Measurements from ENCODE around the gene TMIGD2.
A peak's percentile ranks its signal among the peaks of the same experiment; 100 is the strongest.
"Not testable (repeated sequence)": the region's sequence is repeated elsewhere in the genome, so short reads cannot be mapped to it uniquely, and the experiment has no call there.

TMIGD2 gene

DNA sequence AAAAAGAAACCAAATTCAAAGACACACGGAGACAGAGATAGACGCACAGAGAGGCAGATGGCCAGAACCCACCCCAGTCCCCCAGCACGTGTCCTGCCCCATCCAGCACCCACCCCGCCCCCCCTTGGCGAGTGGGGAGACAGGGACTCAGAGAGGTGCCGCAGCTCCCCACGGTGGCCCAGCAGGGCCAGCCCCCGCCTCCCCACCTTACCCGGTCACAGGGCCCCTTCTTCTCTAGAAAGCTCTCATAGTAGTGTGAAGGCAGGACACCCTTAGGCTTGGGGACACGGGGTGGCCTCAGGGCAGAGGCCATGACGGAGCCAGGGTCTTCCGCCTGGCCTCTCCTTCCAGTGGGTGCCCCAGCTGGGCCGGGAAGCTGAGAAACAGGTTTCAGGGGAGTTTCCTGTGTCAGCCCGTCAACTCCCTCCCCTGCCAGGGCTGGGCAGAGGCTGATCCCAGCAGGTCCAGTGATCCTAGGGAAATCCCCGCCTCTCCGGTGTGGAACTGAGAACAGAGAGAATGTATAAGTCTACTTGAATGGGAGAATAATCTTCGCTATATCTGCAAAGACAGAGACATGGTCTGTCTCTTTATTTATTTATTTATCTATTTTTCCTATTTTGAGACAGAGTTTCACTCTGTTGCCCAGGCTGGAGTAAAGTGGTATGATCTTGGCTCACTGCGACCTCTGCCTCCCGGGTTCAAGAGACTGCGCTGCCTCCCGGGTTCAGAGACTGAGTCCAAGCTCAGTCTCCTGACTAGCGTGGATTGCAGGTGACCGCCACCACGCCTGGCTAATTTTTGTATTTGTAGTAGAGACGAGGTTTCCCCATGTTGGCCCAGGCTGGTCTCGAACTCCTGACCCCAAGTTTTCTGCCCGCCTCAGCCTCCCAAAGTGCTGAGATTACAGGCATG, 36.5 kb upstream of the TMIGD2 start, which contains the start of gene STAP2:
TSS of gene STAP2 (minus strand) at position 387 of the 915 bp plus-strand sequence. CDS start at position 313, 74 bp downstream.
- Histone ChIP-seq H3K27ac (ENCODE audit: low read length) (no peak within 1 kb of the TSS), H3K36me3 (ENCODE audit: control insufficient read depth in 2 of 2, insufficient read depth in 2 of 2, low read length in 2 of 2) (no peaks in the 10 kb centered on the region), H3K9ac (ENCODE audit: low read length in 2 of 2) (peak within 1 kb of the TSS; percentile 61 to 66), H3K27me3 (ENCODE audit: control insufficient read depth in 1 of 2, insufficient read depth in 2 of 2, low read length in 2 of 2) (no peaks in the 10 kb centered on the region), H3K9me3 (ENCODE audit: control insufficient read depth in 2 of 2, low read length in 2 of 2) (no peaks in the 10 kb centered on the region), H3K4me3 (ENCODE audit: low read length in 2 of 2) (peak within 1 kb of the TSS; percentile 72 to 73), H3K4me1 (ENCODE audit: control insufficient read depth, insufficient read depth, low read length) (peaks cover 18% of the 10 kb centered on the region)

DNA sequence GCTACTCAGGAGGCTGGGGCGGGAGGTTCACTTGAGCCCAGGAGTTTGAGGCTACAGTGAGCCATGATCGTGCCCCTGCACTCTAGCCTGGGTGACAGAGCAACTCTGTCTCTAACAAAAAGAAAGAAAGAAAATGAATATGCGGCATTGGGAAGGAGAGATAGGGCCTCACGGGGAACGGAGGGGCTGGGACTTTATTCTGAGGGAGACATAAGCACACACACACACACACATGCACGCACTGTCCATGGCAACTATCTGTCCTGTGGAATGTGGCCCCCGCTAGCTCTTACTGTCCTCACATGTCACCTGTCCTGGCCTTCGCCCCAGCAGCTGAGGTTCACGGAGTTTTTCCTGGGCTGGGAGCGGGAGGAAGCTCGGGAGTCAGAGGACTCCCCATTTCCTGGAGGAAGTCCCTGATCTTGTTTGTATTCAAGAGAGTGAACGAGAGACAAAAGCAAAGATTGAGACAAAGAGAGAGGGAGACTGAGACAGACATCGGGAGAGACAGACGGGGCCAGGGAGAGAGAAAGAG, 35.8 kb upstream of the TMIGD2 start:
- Histone ChIP-seq H3K27ac (ENCODE audit: low read length) (no peak overlapping the region), H3K9me3 (ENCODE audit: control insufficient read depth in 2 of 2, low read length in 2 of 2) (no peaks in the 10 kb centered on the region), H3K36me3 (ENCODE audit: control insufficient read depth in 2 of 2, insufficient read depth in 2 of 2, low read length in 2 of 2) (no peaks in the 10 kb centered on the region), H3K4me3 (ENCODE audit: low read length in 2 of 2) (peak overlapping the region; percentile 72 to 73), H3K9ac (ENCODE audit: low read length in 2 of 2) (peak overlapping the region; percentile 61 to 66), H3K27me3 (ENCODE audit: control insufficient read depth in 1 of 2, insufficient read depth in 2 of 2, low read length in 2 of 2) (no peaks in the 10 kb centered on the region), H3K4me1 (ENCODE audit: control insufficient read depth, insufficient read depth, low read length) (peaks cover 15% of the 10 kb centered on the region)

DNA sequence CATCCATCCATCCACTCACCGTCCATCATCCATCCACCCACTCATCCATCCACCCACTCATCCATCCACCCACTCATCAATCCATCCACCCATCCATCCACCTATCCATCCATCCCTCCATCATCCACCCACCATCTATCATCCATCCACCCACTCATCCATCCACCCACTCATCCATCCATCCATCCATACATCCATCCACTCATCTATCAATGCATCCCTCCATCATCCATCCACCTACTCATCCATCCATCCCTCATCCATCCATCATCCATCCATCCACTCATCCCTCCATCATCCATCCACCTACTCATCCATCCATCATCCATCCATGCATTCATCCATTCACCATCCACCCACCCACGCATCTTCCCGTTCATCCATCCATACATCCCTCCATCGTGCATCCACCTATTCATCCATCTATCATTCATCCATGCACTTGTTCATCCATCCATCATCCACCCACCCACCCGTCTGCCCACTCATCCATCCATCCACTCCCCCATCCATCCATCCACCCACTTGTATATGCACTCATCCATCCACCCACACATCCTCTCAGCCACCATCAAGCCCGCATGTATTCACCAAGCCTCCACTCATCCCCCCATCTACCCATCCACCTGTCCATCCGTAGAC, 32.9 kb upstream of the TMIGD2 start:
- no peak overlapping the region for H3K4me3 ChIP-seq (ENCODE audit: low read length in 2 of 2)
- no peaks in the 10 kb centered on the region for H3K9me3 ChIP-seq (ENCODE audit: control insufficient read depth in 2 of 2, low read length in 2 of 2)
- H3K27ac ChIP-seq (ENCODE audit: low read length), result no peak overlapping the region
- H3K27me3 ChIP-seq (ENCODE audit: control insufficient read depth in 1 of 2, insufficient read depth in 2 of 2, low read length in 2 of 2), result no peaks in the 10 kb centered on the region
- H3K4me1 ChIP-seq (ENCODE audit: control insufficient read depth, insufficient read depth, low read length), result peaks cover 7% of the 10 kb centered on the region
- H3K9ac ChIP-seq (ENCODE audit: low read length in 2 of 2), result no peak overlapping the region
- H3K36me3 ChIP-seq (ENCODE audit: control insufficient read depth in 2 of 2, insufficient read depth in 2 of 2, low read length in 2 of 2), result no peaks in the 10 kb centered on the region

DNA sequence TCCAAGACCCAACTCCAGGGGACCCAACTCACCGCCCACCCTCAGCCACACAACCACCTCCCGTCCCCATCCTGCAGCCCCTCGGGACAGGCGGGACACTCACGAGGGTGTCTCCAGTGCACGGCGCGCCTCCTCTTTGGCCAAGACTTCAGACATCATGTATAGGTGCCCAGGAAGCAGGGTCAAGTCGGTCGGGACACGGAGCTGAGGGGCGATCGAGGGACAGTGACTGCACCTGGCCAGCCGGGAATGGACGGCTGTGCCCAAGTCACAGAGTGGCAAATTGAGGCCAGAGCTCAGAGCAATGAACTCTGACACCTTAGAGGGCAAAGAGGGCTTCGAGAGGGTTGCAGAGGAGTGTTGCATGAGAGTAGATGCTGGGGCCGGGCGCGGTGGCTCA, 27.7 kb upstream of the TMIGD2 start:
- Histone ChIP-seq H3K27me3 (ENCODE audit: control insufficient read depth in 1 of 2, insufficient read depth in 2 of 2, low read length in 2 of 2) (peaks cover 0 to 15% of the 10 kb centered on the region in 2 donors), H3K4me3 (ENCODE audit: low read length in 2 of 2) (no peak overlapping the region), H3K9me3 (ENCODE audit: control insufficient read depth in 2 of 2, low read length in 2 of 2) (no peaks in the 10 kb centered on the region)

DNA sequence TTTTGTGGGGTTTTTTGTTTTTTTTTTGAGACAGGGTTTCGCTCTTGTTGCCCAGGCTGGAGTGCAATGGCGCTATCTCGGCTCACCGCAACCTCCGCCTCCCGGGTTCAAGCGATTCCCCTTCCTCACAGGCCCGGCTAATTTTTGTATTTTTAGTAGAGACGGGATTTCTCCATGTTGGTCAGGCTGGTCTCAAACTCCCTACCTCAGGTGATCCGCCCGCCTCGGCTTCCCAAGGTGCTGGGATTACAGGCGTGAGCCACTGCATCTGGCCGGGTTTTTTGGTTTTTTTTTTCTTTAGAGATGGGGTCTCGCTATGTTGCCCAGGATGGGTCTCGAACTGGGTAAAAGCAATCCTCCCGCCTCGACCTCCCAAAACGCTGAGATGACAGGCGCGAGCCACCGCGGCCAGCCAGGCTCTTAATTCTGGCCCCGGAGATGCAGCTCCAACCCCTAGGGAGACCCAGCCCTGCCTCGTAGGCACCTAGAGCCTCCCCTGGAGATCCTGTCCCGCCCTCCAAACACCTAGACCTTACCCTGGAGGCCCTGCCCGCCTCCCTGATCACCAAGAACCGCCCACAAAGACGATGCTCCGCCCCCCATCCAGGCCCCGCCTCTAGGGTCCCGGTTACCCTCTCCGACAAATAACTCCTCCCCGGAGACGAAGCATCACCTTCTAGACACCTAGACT, 26.9 kb upstream of the TMIGD2 start:
- H3K9me3 ChIP-seq (ENCODE audit: control insufficient read depth in 2 of 2, low read length in 2 of 2); H3K36me3 ChIP-seq (ENCODE audit: control insufficient read depth in 2 of 2, insufficient read depth in 2 of 2, low read length in 2 of 2); H3K27ac ChIP-seq (ENCODE audit: low read length): not testable (repeated sequence)
- H3K4me3 ChIP-seq (ENCODE audit: low read length in 2 of 2), result peak overlapping the region; percentile 53 to 64
- peaks cover 0 to 15% of the 10 kb centered on the region in 2 donors for H3K27me3 ChIP-seq (ENCODE audit: control insufficient read depth in 1 of 2, insufficient read depth in 2 of 2, low read length in 2 of 2)
- H3K9ac ChIP-seq (ENCODE audit: low read length in 2 of 2), result peak overlapping the region in 1 of 2 donors; percentile 33
- H3K4me1 ChIP-seq (ENCODE audit: control insufficient read depth, insufficient read depth, low read length), result peaks cover 12% of the 10 kb centered on the region

More for the DNA sequence above, 27.7 kb upstream of the TMIGD2 start:
- Histone ChIP-seq H3K36me3 (ENCODE audit: control insufficient read depth in 2 of 2, insufficient read depth in 2 of 2, low read length in 2 of 2) (no peaks in the 10 kb centered on the region), H3K27ac (ENCODE audit: low read length) (no peak overlapping the region), H3K9ac (ENCODE audit: low read length in 2 of 2) (no peak overlapping the region), H3K4me1 (ENCODE audit: control insufficient read depth, insufficient read depth, low read length) (peaks cover 12% of the 10 kb centered on the region)

DNA sequence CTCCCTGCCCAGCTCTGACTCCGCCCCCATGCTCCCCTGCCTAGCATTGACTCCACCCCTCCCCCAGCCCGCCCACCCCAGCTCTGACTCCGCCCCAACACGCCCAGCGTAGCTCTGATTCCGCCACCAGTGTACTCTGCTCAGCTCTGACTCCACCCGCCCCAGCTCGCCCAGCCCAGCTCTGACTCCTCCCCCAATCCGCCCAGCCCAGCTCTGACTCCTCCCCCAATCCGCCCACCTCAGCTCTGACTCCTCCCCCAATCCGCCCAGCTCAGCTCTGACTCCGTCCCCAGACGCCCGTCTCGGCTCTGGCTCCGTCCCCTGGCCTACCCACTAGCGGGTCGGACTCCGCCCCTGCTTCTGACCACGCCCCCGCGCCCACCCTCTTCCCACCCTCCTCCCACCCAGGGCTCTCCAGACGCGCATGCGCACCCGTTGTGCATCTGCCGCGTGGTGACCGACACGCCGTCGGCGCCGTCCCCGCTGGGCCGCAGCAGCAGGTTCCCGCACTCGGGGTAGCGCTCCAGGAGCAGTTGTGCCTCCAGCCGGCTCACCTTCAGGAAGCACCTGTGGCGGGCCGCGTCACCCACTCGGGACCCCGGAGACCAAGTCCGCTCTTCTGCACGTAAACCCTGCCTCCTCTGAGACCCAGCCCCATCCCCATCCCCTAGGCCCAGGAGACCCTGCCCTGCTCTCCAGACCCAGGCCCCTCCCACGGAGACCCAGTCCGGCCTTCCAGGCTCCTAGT, 26.2 kb upstream of the TMIGD2 start:
- peak overlapping the region in 1 of 2 donors; percentile 33 for H3K9ac ChIP-seq (ENCODE audit: low read length in 2 of 2)
- peaks cover 12% of the 10 kb centered on the region for H3K4me1 ChIP-seq (ENCODE audit: control insufficient read depth, insufficient read depth, low read length)
- no peaks in the 10 kb centered on the region for H3K9me3 ChIP-seq (ENCODE audit: control insufficient read depth in 2 of 2, low read length in 2 of 2)
- H3K27ac ChIP-seq (ENCODE audit: low read length), result no peak overlapping the region
- H3K27me3 ChIP-seq (ENCODE audit: control insufficient read depth in 1 of 2, insufficient read depth in 2 of 2, low read length in 2 of 2), result peaks cover 0 to 15% of the 10 kb centered on the region in 2 donors
- peak overlapping the region; percentile 53 to 64 for H3K4me3 ChIP-seq (ENCODE audit: low read length in 2 of 2)
- no peaks in the 10 kb centered on the region for H3K36me3 ChIP-seq (ENCODE audit: control insufficient read depth in 2 of 2, insufficient read depth in 2 of 2, low read length in 2 of 2)

DNA sequence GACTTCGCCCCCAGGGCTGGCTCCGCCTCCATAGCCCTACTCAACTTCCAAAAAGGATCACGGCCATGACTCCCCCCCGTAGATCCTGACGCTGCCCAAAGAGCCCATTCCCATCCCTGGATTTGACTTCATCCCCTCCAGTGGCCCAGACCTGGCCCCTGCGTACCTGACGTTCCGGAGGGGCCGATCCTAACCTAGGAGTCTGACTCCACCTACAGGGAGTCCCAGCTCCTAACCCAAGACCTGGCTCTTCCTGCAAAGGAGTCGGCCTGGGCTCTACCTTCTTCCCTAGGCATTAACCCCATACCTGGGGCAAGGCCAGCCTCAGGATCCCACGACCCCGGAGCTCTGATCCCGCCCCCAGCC, 25.7 kb upstream of the TMIGD2 start:
- Histone ChIP-seq H3K36me3 (ENCODE audit: control insufficient read depth in 2 of 2, insufficient read depth in 2 of 2, low read length in 2 of 2) (no peaks in the 10 kb centered on the region), H3K27ac (ENCODE audit: low read length) (no peak overlapping the region), H3K9ac (ENCODE audit: low read length in 2 of 2) (no peak overlapping the region), H3K27me3 (ENCODE audit: control insufficient read depth in 1 of 2, insufficient read depth in 2 of 2, low read length in 2 of 2) (peaks cover 0 to 15% of the 10 kb centered on the region in 2 donors), H3K4me1 (ENCODE audit: control insufficient read depth, insufficient read depth, low read length) (peaks cover 12% of the 10 kb centered on the region), H3K4me3 (ENCODE audit: low read length in 2 of 2) (peak overlapping the region; percentile 65 to 71), H3K9me3 (ENCODE audit: control insufficient read depth in 2 of 2, low read length in 2 of 2) (no peaks in the 10 kb centered on the region)

DNA sequence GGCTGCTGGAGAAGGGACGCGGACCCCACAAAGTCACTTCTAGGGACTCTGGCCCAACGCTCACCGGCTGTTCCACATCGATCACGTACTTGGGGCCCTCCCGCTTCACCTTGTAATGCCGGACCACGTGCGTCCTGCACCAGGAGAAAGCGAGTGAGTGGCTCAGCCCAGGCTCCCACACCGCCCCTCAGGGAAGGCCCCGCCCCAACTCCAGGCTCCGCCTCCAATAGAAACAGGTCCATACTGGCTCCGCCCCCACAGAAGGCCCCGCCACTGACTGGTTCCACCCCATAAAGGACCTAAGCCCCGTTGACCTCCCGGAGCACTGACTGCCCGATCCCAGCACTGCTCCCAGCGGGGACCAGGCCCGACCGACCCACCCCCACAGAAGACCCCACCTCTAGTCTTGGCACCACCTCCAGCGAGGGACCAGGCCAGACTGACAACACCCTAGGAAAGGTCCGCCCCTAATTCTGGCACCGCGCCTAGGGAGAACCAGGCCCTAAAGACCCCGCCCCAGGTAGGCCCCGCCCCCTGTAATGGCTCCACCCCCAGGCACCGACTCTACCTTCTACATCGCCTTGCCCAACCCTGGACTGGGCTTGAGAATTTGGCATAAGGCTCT, 25.2 kb upstream of the TMIGD2 start:
- no peak overlapping the region for H3K27ac ChIP-seq (ENCODE audit: low read length)
- H3K4me1 ChIP-seq (ENCODE audit: control insufficient read depth, insufficient read depth, low read length), result peaks cover 12% of the 10 kb centered on the region
- H3K36me3 ChIP-seq (ENCODE audit: control insufficient read depth in 2 of 2, insufficient read depth in 2 of 2, low read length in 2 of 2), result no peaks in the 10 kb centered on the region
- H3K4me3 ChIP-seq (ENCODE audit: low read length in 2 of 2), result peak overlapping the region; percentile 54 to 71
- H3K9me3 ChIP-seq (ENCODE audit: control insufficient read depth in 2 of 2, low read length in 2 of 2), result no peaks in the 10 kb centered on the region
- peaks cover 0 to 15% of the 10 kb centered on the region in 2 donors for H3K27me3 ChIP-seq (ENCODE audit: control insufficient read depth in 1 of 2, insufficient read depth in 2 of 2, low read length in 2 of 2)
- H3K9ac ChIP-seq (ENCODE audit: low read length in 2 of 2), result no peak overlapping the region

DNA sequence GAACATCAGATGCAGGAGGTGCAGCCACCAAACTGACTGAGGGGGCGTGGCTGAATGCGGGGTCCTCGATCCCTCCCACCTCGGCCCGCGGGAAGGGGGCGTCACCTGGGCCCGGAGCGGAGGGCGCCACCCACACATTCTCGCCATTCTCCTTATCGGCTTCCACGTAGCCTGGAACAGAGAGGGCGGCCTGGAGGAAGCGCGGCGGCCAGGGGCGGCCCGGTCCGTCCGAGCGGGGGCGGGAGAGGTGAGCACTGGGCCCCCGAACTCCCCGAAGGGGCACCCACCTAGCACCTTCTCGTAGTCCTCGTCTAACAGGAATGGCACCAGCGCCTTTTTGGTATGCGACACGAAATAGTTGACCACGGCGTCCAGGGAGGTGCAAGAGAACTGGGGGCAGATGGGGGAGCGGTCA, 24.7 kb upstream of the TMIGD2 start:
- Histone ChIP-seq H3K9ac (ENCODE audit: low read length in 2 of 2) (no peak overlapping the region), H3K27me3 (ENCODE audit: control insufficient read depth in 1 of 2, insufficient read depth in 2 of 2, low read length in 2 of 2) (peaks cover 0 to 15% of the 10 kb centered on the region in 2 donors), H3K27ac (ENCODE audit: low read length) (no peak overlapping the region), H3K36me3 (ENCODE audit: control insufficient read depth in 2 of 2, insufficient read depth in 2 of 2, low read length in 2 of 2) (no peaks in the 10 kb centered on the region), H3K4me1 (ENCODE audit: control insufficient read depth, insufficient read depth, low read length) (peaks cover 12% of the 10 kb centered on the region), H3K4me3 (ENCODE audit: low read length in 2 of 2) (peak overlapping the region in 1 of 2 donors; percentile 54), H3K9me3 (ENCODE audit: control insufficient read depth in 2 of 2, low read length in 2 of 2) (no peaks in the 10 kb centered on the region)
